GM10266 (cell line): Measurements from ENCODE around the gene FCRL5.

Source experiments
- DNase-seq: peaks from one replicate; pipeline ENCODE4 v3.0.0; 2012; ENCODE audit errors: extremely low spot score
- CTCF ChIP-seq: IDR thresholded peaks from 2 replicates; pipeline ENCODE4 v1.5.1; 2012; ENCODE audit warnings: mild to moderate bottlenecking, low read depth; ENCODE audit not compliant: control insufficient read depth, insufficient read depth; ENCODE audit errors: missing control alignments

FCRL5 gene

GRCh38 chr1:157512036-157512969 lies 40.0 kb downstream of the FCRL5 start:
- no peak for TF ChIP-seq CTCF
- DNase-seq = peak; percentile 40

GRCh38 chr1:157509546-157510232 lies 42.6 kb downstream of the FCRL5 start:
- DNase-seq = no peak
- no peak for TF ChIP-seq CTCF

- peak; percentile 63 for DNase-seq
Measured at GRCh38 chr1:157505481-157506272, 46.6 kb downstream of the FCRL5 start.

GRCh38 chr1:157504646-157505045 lies 47.7 kb downstream of the FCRL5 start:
- TF ChIP-seq CTCF = no peak
- no peak for DNase-seq

More at GRCh38 chr1:157505481-157506272, 46.6 kb downstream of the FCRL5 start:
- peak; percentile 86 for TF ChIP-seq CTCF

GRCh38 chr1:157499521-157499920 lies 52.8 kb downstream of the FCRL5 start:
- TF ChIP-seq CTCF = no peak
- DNase-seq = no peak

- DNase-seq = no peak
- no peak for TF ChIP-seq CTCF
Measured at GRCh38 chr1:157498736-157499090, 53.6 kb downstream of the FCRL5 start.
